Activated T-cell treated with anti-CD3 and anti-CD28 coated beads, Interleukin-2, amount 50 U/mL, for 24 hours (primary cell): ENCODE measurements around the gene PKNOX1.
"Not testable (repeated sequence)": the region's sequence is repeated elsewhere in the genome, so short reads cannot be mapped to it uniquely, and the experiment has no call there.

Experiments used
- DNase-seq: peaks from one replicate; pipeline ENCODE4 v3.0.0-alpha.2; 2020
- H3K27ac Mint-ChIP-seq: 2 replicates; pipeline ENCODE4 v1.8.0; 2020; ENCODE audit warnings: mild to moderate bottlenecking, mixed read lengths
- H3K27me3 Mint-ChIP-seq: 2 replicates; pipeline ENCODE4 v1.8.0; 2020; ENCODE audit warnings: mixed read lengths
- H3K36me3 Mint-ChIP-seq: 2 replicates; pipeline ENCODE4 v1.8.0; 2020; ENCODE audit warnings: low read depth, mixed read lengths
- H3K4me1 Mint-ChIP-seq: 2 replicates; pipeline ENCODE4 v1.8.0; 2020; ENCODE audit warnings: low read depth, mixed read lengths
- H3K4me3 Mint-ChIP-seq: 2 replicates; pipeline ENCODE4 v1.8.0; 2020; ENCODE audit warnings: mild to moderate bottlenecking, moderate library complexity, mixed read lengths
- H3K9me3 Mint-ChIP-seq: 2 replicates; pipeline ENCODE4 v1.8.0; 2020; ENCODE audit warnings: mixed read lengths

PKNOX1 gene

GRCh38 chr21:42989370-42989769 is 15.0 kb downstream of the PKNOX1 start:
- not testable (repeated sequence) for H3K4me3 Mint-ChIP-seq, DNase-seq, H3K36me3 Mint-ChIP-seq, H3K9me3 Mint-ChIP-seq, H3K27me3 Mint-ChIP-seq
- Mint-ChIP-seq H3K4me1 (peaks cover 27% of the 10 kb centered on the region), H3K27ac (peak overlapping the region; percentile 7)

GRCh38 chr21:42989816-42990650 is 15.7 kb downstream of the PKNOX1 start:
- no peaks in the 10 kb centered on the region for H3K9me3 Mint-ChIP-seq
- H3K4me3 Mint-ChIP-seq: no peak overlapping the region
- no peak for DNase-seq
- peak overlapping the region; percentile 7 for H3K27ac Mint-ChIP-seq
- no peaks in the 10 kb centered on the region for H3K27me3 Mint-ChIP-seq
- peaks cover 27% of the 10 kb centered on the region for H3K4me1 Mint-ChIP-seq
- H3K36me3 Mint-ChIP-seq: peaks cover 5% of the 10 kb centered on the region

- Mint-ChIP-seq H3K27me3 (no peaks in the 10 kb centered on the region), H3K36me3 (peaks cover 5% of the 10 kb centered on the region), H3K27ac (peak overlapping the region; percentile 59), H3K4me3 (no peak overlapping the region), H3K9me3 (no peaks in the 10 kb centered on the region), H3K4me1 (peaks cover 19% of the 10 kb centered on the region)
- no peak for DNase-seq
Observed at GRCh38 chr21:42991992-42992740, 17.8 kb downstream of the PKNOX1 start.

GRCh38 chr21:42993051-42993712 is 18.8 kb downstream of the PKNOX1 start:
- no peak for DNase-seq
- H3K27me3 Mint-ChIP-seq: no peaks in the 10 kb centered on the region
- no peak overlapping the region for H3K4me3 Mint-ChIP-seq
- no peaks in the 10 kb centered on the region for H3K9me3 Mint-ChIP-seq
- H3K27ac Mint-ChIP-seq: no peak overlapping the region
- peaks cover 19% of the 10 kb centered on the region for H3K4me1 Mint-ChIP-seq
- H3K36me3 Mint-ChIP-seq: peaks cover 13% of the 10 kb centered on the region

GRCh38 chr21:42997053-42997452 is 22.7 kb downstream of the PKNOX1 start:
- Mint-ChIP-seq H3K27ac (no peak overlapping the region), H3K4me3 (no peak overlapping the region), H3K4me1 (peaks cover 3% of the 10 kb centered on the region), H3K9me3 (peaks cover 7% of the 10 kb centered on the region), H3K36me3 (peaks cover 29% of the 10 kb centered on the region), H3K27me3 (no peaks in the 10 kb centered on the region)
- DNase-seq: no peak

- DNase-seq, H3K4me3 Mint-ChIP-seq, H3K27me3 Mint-ChIP-seq, H3K27ac Mint-ChIP-seq, H3K4me1 Mint-ChIP-seq, H3K9me3 Mint-ChIP-seq: not testable (repeated sequence)
- peaks cover 25% of the 10 kb centered on the region for H3K36me3 Mint-ChIP-seq
Observed at GRCh38 chr21:42997983-42998382, 23.6 kb downstream of the PKNOX1 start.

- not testable (repeated sequence) for H3K4me1 Mint-ChIP-seq, H3K4me3 Mint-ChIP-seq, DNase-seq, H3K27me3 Mint-ChIP-seq, H3K9me3 Mint-ChIP-seq, H3K27ac Mint-ChIP-seq
- H3K36me3 Mint-ChIP-seq: peaks cover 28% of the 10 kb centered on the region
Observed at GRCh38 chr21:42999152-42999551, 24.8 kb downstream of the PKNOX1 start.

GRCh38 chr21:43000041-43000440 is 25.7 kb downstream of the PKNOX1 start:
- peaks cover 36% of the 10 kb centered on the region for H3K36me3 Mint-ChIP-seq
- H3K4me3 Mint-ChIP-seq, H3K27ac Mint-ChIP-seq, H3K27me3 Mint-ChIP-seq, DNase-seq, H3K4me1 Mint-ChIP-seq, H3K9me3 Mint-ChIP-seq: not testable (repeated sequence)

GRCh38 chr21:43001316-43001715 is 27.0 kb downstream of the PKNOX1 start:
- no peak for DNase-seq
- peaks cover 45% of the 10 kb centered on the region for H3K36me3 Mint-ChIP-seq
- no peak overlapping the region for H3K27ac Mint-ChIP-seq
- H3K9me3 Mint-ChIP-seq: peaks cover 7% of the 10 kb centered on the region
- peaks cover 3% of the 10 kb centered on the region for H3K4me1 Mint-ChIP-seq
- H3K4me3 Mint-ChIP-seq: no peak overlapping the region
- H3K27me3 Mint-ChIP-seq: no peaks in the 10 kb centered on the region

GRCh38 chr21:43004926-43005325 is 30.6 kb downstream of the PKNOX1 start:
- H3K27ac Mint-ChIP-seq: no peak overlapping the region
- no peak overlapping the region for H3K4me3 Mint-ChIP-seq
- H3K9me3 Mint-ChIP-seq: peaks cover 3% of the 10 kb centered on the region
- DNase-seq: no peak
- H3K36me3 Mint-ChIP-seq: peaks cover 56% of the 10 kb centered on the region
- no peaks in the 10 kb centered on the region for H3K27me3 Mint-ChIP-seq
- no peaks in the 10 kb centered on the region for H3K4me1 Mint-ChIP-seq

GRCh38 chr21:43005635-43006034 is 31.3 kb downstream of the PKNOX1 start:
- Mint-ChIP-seq H3K4me1 (no peaks in the 10 kb centered on the region), H3K36me3 (peaks cover 53% of the 10 kb centered on the region), H3K27ac (no peak overlapping the region)

GRCh38 chr21:43006051-43006873 is 31.9 kb downstream of the PKNOX1 start:
- not testable (repeated sequence) for H3K9me3 Mint-ChIP-seq, H3K27me3 Mint-ChIP-seq, H3K4me3 Mint-ChIP-seq, H3K4me1 Mint-ChIP-seq, H3K27ac Mint-ChIP-seq, DNase-seq
- H3K36me3 Mint-ChIP-seq: peaks cover 56% of the 10 kb centered on the region

More at GRCh38 chr21:43005635-43006034, 31.3 kb downstream of the PKNOX1 start:
- Mint-ChIP-seq H3K9me3 (no peaks in the 10 kb centered on the region), H3K4me3 (no peak overlapping the region), H3K27me3 (no peaks in the 10 kb centered on the region)
- DNase-seq: no peak

GRCh38 chr21:43006874-43007208 is 32.5 kb downstream of the PKNOX1 start:
- H3K4me3 Mint-ChIP-seq: no peak overlapping the region
- no peak for DNase-seq
- no peak overlapping the region for H3K27ac Mint-ChIP-seq
- no peaks in the 10 kb centered on the region for H3K27me3 Mint-ChIP-seq
- H3K4me1 Mint-ChIP-seq: no peaks in the 10 kb centered on the region
- peaks cover 62% of the 10 kb centered on the region for H3K36me3 Mint-ChIP-seq
- H3K9me3 Mint-ChIP-seq: no peaks in the 10 kb centered on the region

- no peaks in the 10 kb centered on the region for H3K27me3 Mint-ChIP-seq
- no peak overlapping the region for H3K27ac Mint-ChIP-seq
- H3K4me1 Mint-ChIP-seq: peaks cover 1% of the 10 kb centered on the region
- DNase-seq: no peak
- no peaks in the 10 kb centered on the region for H3K9me3 Mint-ChIP-seq
- no peak overlapping the region for H3K4me3 Mint-ChIP-seq
- H3K36me3 Mint-ChIP-seq: peaks cover 83% of the 10 kb centered on the region
Observed at GRCh38 chr21:43012596-43012995, 38.2 kb downstream of the PKNOX1 start.
